MCF 10A (cell line): ENCODE measurements around the gene AUTS2. TPM values are rescaled to one million over a fixed set of nuclear protein-coding genes. Genes with fewer than 3 reads are reported as not detected.

Experiments
- BruUV-seq: library from RNA; stranded (reverse); fragments of 400-500 nt; replicated peaks from 2 replicates; lab custom pipeline; 2021; lab: Mats Ljungman, UMichigan
- CTCF ChIA-PET: fragments of 300-600 bp; sonication (Branson Sonifier 250); formaldehyde crosslinking; extraction: SDS; loops from one replicate; lab custom pipeline; 2021; ENCODE audit warnings: antibody characterized with exemption, inconsistent platforms; lab: Yijun Ruan, JAX
- POLR2A ChIA-PET: fragments of 300-600, 350-650 bp; sonication (Branson Sonifier 250); formaldehyde crosslinking; extraction: SDS; loops from one replicate; lab custom pipeline; 2020; ENCODE audit warnings: antibody characterized with exemption, inconsistent platforms; lab: Yijun Ruan, JAX
- DNase-seq: peaks from one replicate; pipeline ENCODE4 v3.0.0-alpha.2; 2018; ENCODE audit not compliant: unreplicated experiment
- H3K27ac Mint-ChIP-seq: one replicate; pipeline ENCODE4 v1.8.0; 2022; ENCODE audit warnings: mild to moderate bottlenecking, low read depth, mixed read lengths; ENCODE audit not compliant: unreplicated experiment
- H3K27me3 Mint-ChIP-seq: one replicate; pipeline ENCODE4 v1.8.0; 2022; ENCODE audit warnings: mixed read lengths; ENCODE audit not compliant: insufficient read depth, unreplicated experiment
- H3K36me3 Mint-ChIP-seq: one replicate; pipeline ENCODE4 v1.8.0; 2022; ENCODE audit warnings: mild to moderate bottlenecking, moderate library complexity, mixed read lengths; ENCODE audit not compliant: insufficient read depth, unreplicated experiment
- H3K4me1 Mint-ChIP-seq: one replicate; pipeline ENCODE4 v1.8.0; 2022; ENCODE audit warnings: mixed read lengths; ENCODE audit not compliant: insufficient read depth, unreplicated experiment
- H3K4me3 Mint-ChIP-seq: one replicate; pipeline ENCODE4 v1.8.0; 2022; ENCODE audit warnings: mild to moderate bottlenecking, moderate library complexity, mixed read lengths; ENCODE audit not compliant: unreplicated experiment
- H3K9me3 Mint-ChIP-seq: one replicate; pipeline ENCODE4 v1.8.0; 2022; ENCODE audit warnings: mixed read lengths; ENCODE audit not compliant: unreplicated experiment
- CTCF ChIP-seq: fragments of 200-600 bp; IDR thresholded peaks from one replicate; pipeline ENCODE4 v1.8.0; 2022; ENCODE audit warnings: antibody characterized with exemption, mild to moderate bottlenecking; ENCODE audit not compliant: unreplicated experiment
- intact Hi-C: fragments of 100-400 bp; cut with micrococcal nuclease; formaldehyde crosslinking; loops from 2 replicates; pipeline ENCODE4 v1.14.1; 2022
- total RNA-seq: library from RNA; stranded (reverse); gene quantifications from 2 replicates; pipeline ENCODE4 v1.2.3, GENCODE V29; 2022

Gene AUTS2
- total RNA-seq, 1 experiment from 2014 or later = 1.3 TPM

- Mint-ChIP-seq H3K4me3 (no peak overlapping the region), H3K27ac (no peak overlapping the region), H3K4me1 (no peaks in the 10 kb centered on the region), H3K36me3 (peaks cover 6% of the 10 kb centered on the region), H3K9me3 (peaks cover 28% of the 10 kb centered on the region), H3K27me3 (no peaks in the 10 kb centered on the region)
- ChIA-PET CTCF (interaction anchor here (0.7 kb wide), 1 partner anchor 28 kb away, joined by 3 read pairs; no protein-coding TSS in a partner anchor), POLR2A (no interaction called here)
- no peak for TF ChIP-seq CTCF
- intact Hi-C loops = no loop called here
- BruUV-seq = no TSS peak
- DNase-seq = no peak
Observed at GRCh38 chr7:70299472-70299807, 701.2 kb downstream of the AUTS2 start.

DNA sequence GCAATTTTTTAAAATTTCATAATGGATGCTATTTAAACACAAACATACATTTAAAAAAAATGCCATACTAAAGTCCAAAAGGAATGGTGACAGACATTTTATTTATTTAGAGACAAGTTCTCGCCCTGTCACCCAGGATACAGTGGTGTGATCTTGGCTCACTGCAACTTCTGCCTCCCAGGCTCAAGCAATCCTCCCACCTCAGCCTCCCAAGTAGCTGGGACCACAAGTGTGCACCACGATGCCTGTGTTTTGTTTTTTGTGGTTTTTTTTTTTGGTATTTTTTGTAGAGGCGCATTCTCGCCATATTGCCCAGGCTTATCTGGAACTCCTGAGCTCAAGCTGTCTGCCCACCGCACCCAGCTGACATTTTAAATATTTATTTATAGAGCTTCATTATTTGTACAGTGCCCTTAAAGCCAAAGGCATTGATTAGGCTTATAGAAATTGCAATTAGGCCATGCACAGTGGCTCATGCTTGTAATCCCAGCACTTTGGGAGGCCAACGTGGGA, 703.5 kb downstream of the AUTS2 start:
- peaks cover 16% of the 10 kb centered on the region for H3K9me3 Mint-ChIP-seq
- H3K4me3 Mint-ChIP-seq = no peak overlapping the region
- H3K27me3 Mint-ChIP-seq = no peaks in the 10 kb centered on the region
- TF ChIP-seq CTCF = no peak
- peaks cover 6% of the 10 kb centered on the region for H3K36me3 Mint-ChIP-seq
- intact Hi-C loops = no loop called here
- BruUV-seq = no TSS peak
- no peak for DNase-seq
- POLR2A ChIA-PET = no interaction called here
- CTCF ChIA-PET = no interaction called here
- no peaks in the 10 kb centered on the region for H3K4me1 Mint-ChIP-seq
- H3K27ac Mint-ChIP-seq = no peak overlapping the region

DNA sequence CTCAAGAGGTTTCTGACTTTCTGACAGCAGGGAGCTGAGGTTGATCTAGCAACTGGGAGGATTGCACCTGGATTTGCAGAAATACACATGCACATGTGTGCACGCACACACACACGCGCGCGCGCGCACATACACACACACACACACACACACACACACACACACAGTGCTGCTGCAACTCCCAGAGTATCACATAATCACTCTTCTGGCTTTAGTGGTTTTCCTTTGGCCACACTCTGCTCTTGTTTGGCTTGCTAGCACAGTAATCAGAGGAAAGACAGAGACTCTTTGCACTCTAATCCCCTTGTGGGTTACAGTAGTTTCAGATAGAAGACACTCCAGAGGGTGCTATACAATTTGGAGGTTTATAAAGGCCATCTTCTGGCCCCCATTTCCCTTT, 705.0 kb downstream of the AUTS2 start:
- Mint-ChIP-seq H3K4me1 (no peaks in the 10 kb centered on the region), H3K27ac (no peak overlapping the region), H3K9me3 (peaks cover 8% of the 10 kb centered on the region), H3K4me3 (no peak overlapping the region), H3K27me3 (no peaks in the 10 kb centered on the region), H3K36me3 (peaks cover 6% of the 10 kb centered on the region)
- TF ChIP-seq CTCF = no peak
- ChIA-PET POLR2A (no interaction called here), CTCF (no interaction called here)
- intact Hi-C loops = no loop called here
- no TSS peak for BruUV-seq
- no peak for DNase-seq

GRCh38 chr7:70303780-70304179, 705.5 kb downstream of the AUTS2 start:
- H3K36me3 Mint-ChIP-seq = peaks cover 6% of the 10 kb centered on the region
- intact Hi-C loops = no loop called here
- POLR2A ChIA-PET = no interaction called here
- BruUV-seq = no TSS peak
- TF ChIP-seq CTCF = no peak
- DNase-seq = no peak
- CTCF ChIA-PET = no interaction called here
- H3K4me1 Mint-ChIP-seq = no peaks in the 10 kb centered on the region
- no peak overlapping the region for H3K4me3 Mint-ChIP-seq
- no peak overlapping the region for H3K27ac Mint-ChIP-seq
- no peaks in the 10 kb centered on the region for H3K27me3 Mint-ChIP-seq
- H3K9me3 Mint-ChIP-seq = peaks cover 8% of the 10 kb centered on the region
